WTC11 (cell line): ENCODE data around the gene ZNF362. TPM values are rescaled to one million over a fixed set of nuclear protein-coding genes. Genes with fewer than 3 reads are reported as not detected.

Experiments
- ATAC-seq: fragments of 200-7000 bp; cut with Tn5 transposase; 2 replicates; pipeline ENCODE4 v1.10.0; 2021; ENCODE audit warnings: mild to moderate bottlenecking, moderate library complexity
- CTCF ChIA-PET: fragments of 300-600 bp; sonication (Branson Sonifier 250); formaldehyde crosslinking; loops from one replicate; lab custom pipeline; 2021; ENCODE audit warnings: antibody characterized with exemption; lab: Charles Lee
- POLR2A ChIA-PET: fragments of 350-600 bp; sonication (Branson Sonifier 250); formaldehyde crosslinking; loops from one replicate; lab custom pipeline; 2021; ENCODE audit warnings: antibody characterized with exemption; lab: Charles Lee
- DNase-seq: peaks from one replicate; pipeline ENCODE4 v3.0.0; 2021; ENCODE audit warnings: low spot score
- H3K27ac Mint-ChIP-seq: 2 replicates; pipeline ENCODE4 v1.8.0; 2021; ENCODE audit warnings: mixed read lengths
- H3K27me3 Mint-ChIP-seq: 2 replicates; pipeline ENCODE4 v1.8.0; 2021; ENCODE audit warnings: low read depth, mild to moderate bottlenecking, moderate library complexity, mixed read lengths
- H3K36me3 Mint-ChIP-seq: 2 replicates; pipeline ENCODE4 v1.8.0; 2021; ENCODE audit warnings: mixed read lengths
- H3K4me1 Mint-ChIP-seq: 2 replicates; pipeline ENCODE4 v1.8.0; 2022; ENCODE audit warnings: mixed read lengths
- H3K4me3 Mint-ChIP-seq: 2 replicates; pipeline ENCODE4 v1.8.0; 2021; ENCODE audit warnings: mild to moderate bottlenecking, moderate library complexity, mixed read lengths
- H3K9me3 Mint-ChIP-seq: 2 replicates; pipeline ENCODE4 v1.8.0; 2021; ENCODE audit warnings: mixed read lengths
- ARID4B ChIP-seq: sonication (generic); formaldehyde crosslinking; IDR thresholded peaks from 2 replicates; pipeline ENCODE4 v1.8.0; 2023; ENCODE audit warnings: missing genetic modification reagents, mild to moderate bottlenecking, borderline replicate concordance
- ATF2 ChIP-seq: sonication (generic); formaldehyde crosslinking; IDR thresholded peaks from 2 replicates; pipeline ENCODE4 v1.8.1; 2022; ENCODE audit warnings: low read depth, missing genetic modification reagents, borderline replicate concordance
- E2F1 ChIP-seq: sonication (generic); formaldehyde crosslinking; IDR thresholded peaks from 2 replicates; pipeline ENCODE4 v1.8.0; 2022; ENCODE audit warnings: mild to moderate bottlenecking, missing genetic modification reagents
- FOXK1 ChIP-seq: sonication (generic); formaldehyde crosslinking; IDR thresholded peaks from 2 replicates; pipeline ENCODE4 v1.8.0; 2022; ENCODE audit warnings: mild to moderate bottlenecking, moderate library complexity, missing genetic modification reagents
- FOXP1 ChIP-seq: sonication (generic); formaldehyde crosslinking; IDR thresholded peaks from 2 replicates; pipeline ENCODE4 v1.8.0; 2022; ENCODE audit warnings: missing genetic modification reagents, mild to moderate bottlenecking, moderate library complexity, borderline replicate concordance
- FOXP4 ChIP-seq: sonication (generic); formaldehyde crosslinking; IDR thresholded peaks from 2 replicates; pipeline ENCODE4 v1.8.0; 2022; ENCODE audit warnings: mild to moderate bottlenecking, missing genetic modification reagents
- GTF2I ChIP-seq: fragments of 250-450 bp; sonication (Bioruptor Pico); conservative IDR thresholded peaks from 2 replicates; pipeline ENCODE4 v1.4.0; 2021; ENCODE audit warnings: mild to moderate bottlenecking
- IRF1 ChIP-seq: sonication (generic); formaldehyde crosslinking; IDR thresholded peaks from 2 replicates; pipeline ENCODE4 v1.8.0; 2023; ENCODE audit warnings: missing genetic modification reagents
- JUN ChIP-seq: sonication (generic); formaldehyde crosslinking; IDR thresholded peaks from 2 replicates; pipeline ENCODE4 v1.8.0; 2023; ENCODE audit warnings: mild to moderate bottlenecking, missing genetic modification reagents
- KAT7 ChIP-seq: sonication (generic); formaldehyde crosslinking; IDR thresholded peaks from 2 replicates; pipeline ENCODE4 v1.8.1; 2023; ENCODE audit warnings: missing genetic modification reagents, mild to moderate bottlenecking, borderline replicate concordance
- MAX ChIP-seq: sonication (generic); formaldehyde crosslinking; IDR thresholded peaks from 2 replicates; pipeline ENCODE4 v1.8.0; 2022; ENCODE audit warnings: mild to moderate bottlenecking, missing genetic modification reagents
- MLX ChIP-seq: sonication (generic); formaldehyde crosslinking; IDR thresholded peaks from 2 replicates; pipeline ENCODE4 v1.8.1; 2023; ENCODE audit warnings: mild to moderate bottlenecking, missing genetic modification reagents, moderate library complexity
- MYBL2 ChIP-seq: sonication (generic); formaldehyde crosslinking; IDR thresholded peaks from 2 replicates; pipeline ENCODE4 v1.8.1; 2023; ENCODE audit warnings: mild to moderate bottlenecking, moderate library complexity, missing genetic modification reagents
- NFE2L1 ChIP-seq: sonication (generic); formaldehyde crosslinking; IDR thresholded peaks from 2 replicates; pipeline ENCODE4 v1.8.1; 2023; ENCODE audit warnings: missing genetic modification reagents
- TCF7 ChIP-seq: sonication (generic); formaldehyde crosslinking; IDR thresholded peaks from 2 replicates; pipeline ENCODE4 v1.8.0; 2022; ENCODE audit warnings: mild to moderate bottlenecking, low read depth, missing genetic modification reagents, moderate library complexity
- TEAD1 ChIP-seq: sonication (generic); formaldehyde crosslinking; IDR thresholded peaks from 2 replicates; pipeline ENCODE4 v1.8.0; 2022; ENCODE audit warnings: mild to moderate bottlenecking, missing genetic modification reagents
- TEAD4 ChIP-seq: sonication (generic); formaldehyde crosslinking; IDR thresholded peaks from 2 replicates; pipeline ENCODE4 v1.8.0; 2022; ENCODE audit warnings: mild to moderate bottlenecking, missing genetic modification reagents
- TP53 ChIP-seq: sonication (generic); formaldehyde crosslinking; IDR thresholded peaks from 2 replicates; pipeline ENCODE4 v1.8.1; 2023; ENCODE audit warnings: mild to moderate bottlenecking, missing genetic modification reagents
- ZNF317 ChIP-seq: sonication (generic); formaldehyde crosslinking; IDR thresholded peaks from 2 replicates; pipeline ENCODE4 v1.8.1; 2023; ENCODE audit warnings: low read depth, mild to moderate bottlenecking, moderate library complexity, missing genetic modification reagents, borderline replicate concordance
- ZNF423 ChIP-seq: fragments of 250-450 bp; sonication (Bioruptor Pico); IDR thresholded peaks from 2 replicates; pipeline ENCODE4 v2.1.2; 2022; ENCODE audit warnings: mild to moderate bottlenecking, moderate library complexity
- total RNA-seq: library from RNA; stranded (reverse); gene quantifications from 3 replicates; pipeline ENCODE4 v1.2.3, GENCODE V29; 2021

ZNF362 gene
- total RNA-seq, 1 experiment from 2014 or later = 24.2 TPM

- H3K27ac Mint-ChIP-seq = no peak overlapping the region
- peaks cover 58% of the 10 kb centered on the region for H3K27me3 Mint-ChIP-seq
- POLR2A ChIA-PET = no interaction called here
- peaks cover 3% of the 10 kb centered on the region; the same call in 1 of the 2 replicates for H3K36me3 Mint-ChIP-seq
- H3K4me3 Mint-ChIP-seq = peak overlapping the region; percentile 55
- no peak for TF ChIP-seq ZNF423 (CRISPR knock-in tag)
- peak; percentile 74 for TF ChIP-seq FOXP1 (CRISPR knock-in tag)
- TF ChIP-seq FOXK1 (CRISPR knock-in tag) = 0 out of 2 replicates have a peak, but pooled peaks have one; percentile 29
- peak; percentile 40; the same call in 1 of the 2 replicates for TF ChIP-seq NFE2L1 (CRISPR knock-in tag)
- 0 out of 2 replicates have a peak, but pooled peaks have one; percentile 44 for TF ChIP-seq TEAD1 (CRISPR knock-in tag)
- TF ChIP-seq ARID4B (CRISPR knock-in tag) = peak; percentile 16; the same call in 1 of the 2 replicates
- TF ChIP-seq IRF1 = peak; percentile 69; the same call in 1 of the 2 replicates
- 0 out of 2 replicates have a peak, but pooled peaks have one; percentile 55 for TF ChIP-seq E2F1 (CRISPR knock-in tag)
- TF ChIP-seq MAX (CRISPR knock-in tag) = peak; percentile 48; the same call in 1 of the 2 replicates
- no peak for TF ChIP-seq GTF2I (CRISPR knock-in tag)
- TF ChIP-seq ZNF317 (CRISPR knock-in tag) = 0 out of 2 replicates have a peak, but pooled peaks have one; percentile 7
- TF ChIP-seq FOXP4 (CRISPR knock-in tag) = peak; percentile 80; the same call in 1 of the 2 replicates
- TF ChIP-seq MYBL2 (CRISPR knock-in tag) = 0 out of 2 replicates have a peak, but pooled peaks have one; percentile 25
- peak; percentile 73; the same call in 1 of the 2 replicates for TF ChIP-seq KAT7
- 0 out of 2 replicates have a peak, but pooled peaks have one; percentile 35 for TF ChIP-seq TCF7
- peak; percentile 66 for TF ChIP-seq JUN
- TF ChIP-seq ATF2 (CRISPR knock-in tag) = no peak
- no peak for TF ChIP-seq TP53 (CRISPR knock-in tag)
- TF ChIP-seq TEAD4 (CRISPR knock-in tag) = no peak
- no peak for TF ChIP-seq MLX (CRISPR knock-in tag)
- TF ChIP-seq, all 79 proteins: peak for 14
- peaks cover 3% of the 10 kb centered on the region; the same call in 1 of the 2 replicates for H3K4me1 Mint-ChIP-seq
- ATAC-seq (peak; percentile 73), DNase-seq (peak; percentile 40)
- H3K9me3 Mint-ChIP-seq = peaks cover 5% of the 10 kb centered on the region; the same call in 1 of the 2 replicates
- CTCF ChIA-PET = interaction anchor here (1.2 to 4.4 kb wide), 3 partner anchors 12 to 180 kb away, joined by 5 to 28 read pairs (median 7); no protein-coding TSS in a partner anchor
Measured at GRCh38 chr1:33306653-33307493, 50.6 kb downstream of the ZNF362 start.
